ENCODE data around the gene LDB2. TPM values are rescaled to one million over a fixed set of nuclear protein-coding genes. Genes with fewer than 3 reads are reported as not detected.

Gene LDB2
- total and polyA plus RNA-seq, 2 of the 8 experiments (the other 6 are each of a cell fraction or from before 2014, with no cell fraction given) = 57.0 to 140 TPM

- peak; percentile 19 for TF ChIP-seq CHD7 (IDR thresholded peaks at IDR 0.05; ENCODE audit: insufficient replicate concordance, low read length)
- no peak for TF ChIP-seq E2F6 (IDR thresholded peaks at IDR 0.05)
- TF ChIP-seq SRF (IDR thresholded peaks at IDR 0.05; ENCODE audit: low read depth, low read length) = no peak
- TF ChIP-seq SIRT6 (IDR thresholded peaks at IDR 0.05; ENCODE audit: low read length) = no peak
These were observed 5.2 kb downstream of the LDB2 start (continued) for GRCh38 chr4:16893141-16893651.

All from H1 (cell line).